LNCaP clone FGC (cell line): ENCODE measurements around the gene APAF1.

Experiments
- DNase-seq: peaks from one replicate; pipeline ENCODE4 v3.0.0-alpha.2; 2011; ENCODE audit warnings: low read depth
- H3K4me3 ChIP-seq: 2 replicates; pipeline ENCODE4 v1.5.1; 2011; ENCODE audit warnings: mild to moderate bottlenecking, low read depth, low read length, control low read depth
- CTCF ChIP-seq: IDR thresholded peaks from 2 replicates; pipeline ENCODE4 v1.5.1; 2012; ENCODE audit warnings: mild to moderate bottlenecking; ENCODE audit not compliant: control insufficient read depth, insufficient read depth; ENCODE audit errors: extremely low read depth

Gene APAF1

GRCh38 chr12:98709022-98709421 lies 63.9 kb downstream of the APAF1 start:
- DNase-seq, result no peak
- no peak for TF ChIP-seq CTCF

GRCh38 chr12:98714426-98714825 lies 69.3 kb downstream of the APAF1 start:
- DNase-seq, result no peak
- no peak for TF ChIP-seq CTCF
- no peak overlapping the region for H3K4me3 ChIP-seq

More at GRCh38 chr12:98709022-98709421, 63.9 kb downstream of the APAF1 start:
- H3K4me3 ChIP-seq, result no peak overlapping the region

- no peak for DNase-seq
- TF ChIP-seq CTCF, result no peak
- H3K4me3 ChIP-seq, result no peak overlapping the region
Measured at GRCh38 chr12:98719515-98720504, 74.7 kb downstream of the APAF1 start.

GRCh38 chr12:98721204-98721702 lies 76.2 kb downstream of the APAF1 start:
- TF ChIP-seq CTCF, result no peak
- H3K4me3 ChIP-seq, result no peak overlapping the region
- DNase-seq, result no peak

- no peak for DNase-seq
- TF ChIP-seq CTCF, result no peak
- no peak overlapping the region for H3K4me3 ChIP-seq
Measured at GRCh38 chr12:98724384-98725155, 79.5 kb downstream of the APAF1 start.

GRCh38 chr12:98725476-98726247 lies 80.6 kb downstream of the APAF1 start:
- no peak for DNase-seq
- TF ChIP-seq CTCF, result peak; percentile 64
- H3K4me3 ChIP-seq, result no peak overlapping the region
